GM12878 (cell line): ENCODE results near the gene SPATA9. TPM values are rescaled to one million over a fixed set of nuclear protein-coding genes. Genes with fewer than 3 reads are reported as not detected.

Experiments used
- ATAC-seq: fragments of 200-7000 bp; cut with Tn5 transposase; 3 replicates; pipeline ENCODE4 v1.9.1; 2020; ENCODE audit warnings: mild to moderate bottlenecking, moderate library complexity
- BruUV-seq: library from RNA; stranded (reverse); fragments of 400-500 nt; replicated peaks from 2 replicates; lab custom pipeline; 2021; lab: Mats Ljungman, UMichigan
- CTCF ChIA-PET: fragments of 300-600 bp; sonication (Branson Sonifier 250); formaldehyde crosslinking; extraction: SDS; loops from one replicate; lab custom pipeline; 2021; ENCODE audit warnings: inconsistent platforms; lab: Yijun Ruan, JAX
- POLR2A ChIA-PET: fragments of 350-600 bp; formaldehyde crosslinking; extraction: SDS; loops from one replicate; lab custom pipeline; 2021; ENCODE audit warnings: inconsistent platforms; lab: Charles Lee
- RAD21 ChIA-PET: fragments of 300-600 bp; sonication (Branson Sonifier 250); formaldehyde crosslinking; loops from one replicate; lab custom pipeline; 2023; ENCODE audit warnings: antibody characterized with exemption; ENCODE audit not compliant: unreplicated experiment; lab: Charles Lee
- SMC1A ChIA-PET: fragments of 300-600 bp; sonication (Branson Sonifier 250); formaldehyde crosslinking; loops from one replicate; lab custom pipeline; 2023; ENCODE audit not compliant: unreplicated experiment, uncharacterized antibody; lab: Charles Lee
- DNase-seq: peaks from one replicate; pipeline ENCODE4 v3.0.0-alpha.2; 2011; ENCODE audit warnings: low read depth, low spot score
- FAIRE-seq: peaks from 3 replicates; lab custom pipeline; 2011; peaks lifted over from hg19 to GRCh38; lab: Jason Lieb, UNC
- H2AFZ ChIP-seq: 2 replicates; pipeline ENCODE4 v1.6.0; 2011; ENCODE audit warnings: low read depth, low read length, control low read depth; ENCODE audit not compliant: control insufficient read depth
- H3K27ac ChIP-seq: 2 replicates; pipeline ENCODE4 v1.5.1; 2011; ENCODE audit warnings: control low read depth; ENCODE audit not compliant: control insufficient read depth, insufficient read depth
- H3K27me3 ChIP-seq, 2 experiments: replicated peaks in 1 of 2; 2 replicates each; pipeline versions ENCODE4 v1.6.0 to v1.6.1; 2011; ENCODE audit warnings: low read length in 1 of 2; ENCODE audit not compliant: control insufficient read depth in 2 of 2, insufficient read depth in 2 of 2
- H3K36me3 ChIP-seq, 2 experiments: 2 replicates each; pipeline ENCODE4 v1.5.1; 2011; ENCODE audit warnings: low read length in 1 of 2; ENCODE audit not compliant: control insufficient read depth in 2 of 2, insufficient read depth in 2 of 2
- H3K4me1 ChIP-seq: 2 replicates; pipeline ENCODE4 v1.6.1; 2011; ENCODE audit warnings: mild to moderate bottlenecking, low read length, moderate library complexity, mixed read lengths; ENCODE audit not compliant: control insufficient read depth, insufficient read depth
- H3K4me2 ChIP-seq: 2 replicates; pipeline ENCODE4 v1.6.0; 2011; ENCODE audit warnings: control low read depth; ENCODE audit not compliant: control insufficient read depth, insufficient read depth
- H3K4me3 ChIP-seq: fragments of 200-600 bp; sonication (generic); 2 replicates; pipeline ENCODE4 v1.5.1; 2016
- H3K79me2 ChIP-seq: 2 replicates; pipeline ENCODE4 v1.6.0; 2011; ENCODE audit warnings: low read length; ENCODE audit not compliant: control insufficient read depth, insufficient read depth
- H3K9ac ChIP-seq: 2 replicates; pipeline ENCODE4 v1.8.0; 2011; ENCODE audit warnings: low read length, control low read depth, mixed read lengths; ENCODE audit not compliant: control insufficient read depth, insufficient read depth
- H3K9me3 ChIP-seq: replicated peaks from 3 replicates; pipeline ENCODE4 v1.5.1; 2011; ENCODE audit warnings: mild to moderate bottlenecking, low read length; ENCODE audit not compliant: control insufficient read depth, insufficient read depth
- H4K20me1 ChIP-seq: 2 replicates; pipeline ENCODE4 v1.6.0; 2011; ENCODE audit not compliant: control insufficient read depth, insufficient read depth
- ATF7 ChIP-seq: fragments of 450-650 bp; IDR thresholded peaks from 2 replicates; pipeline ENCODE4 v1.6.1; 2016; ENCODE audit warnings: low read depth, mild to moderate bottlenecking
- BRCA1 ChIP-seq: IDR thresholded peaks from 2 replicates; pipeline ENCODE4 v1.6.1; 2011; ENCODE audit warnings: low read depth, low read length, improper control_type of control experiment
- CEBPB ChIP-seq, 2 experiments: fragments of 150-350 bp in 1 of 2; IDR thresholded peaks; 2 replicates each; pipeline ENCODE4 v1.6.1; 2012 to 2014; ENCODE audit warnings: low read depth in 2 of 2, low read length in 2 of 2, borderline replicate concordance in 1 of 2, inconsistent platforms in 1 of 2
- CHD1 ChIP-seq: IDR thresholded peaks from 2 replicates; pipeline ENCODE4 v1.6.1; 2012; ENCODE audit warnings: low read depth, low read length, improper control_type of control experiment
- CTCF ChIP-seq, 3 experiments: IDR thresholded peaks in 2 of 3; conservative IDR thresholded peaks in 1 of 3; 2 replicates each; pipeline ENCODE4 v1.5.1; 2011; ENCODE audit warnings: low read depth in 3 of 3, low read length in 3 of 3, mild to moderate bottlenecking in 3 of 3, control low read depth in 2 of 3, moderate library complexity in 2 of 3, inconsistent platforms in 1 of 3, mixed read lengths in 1 of 3; ENCODE audit not compliant: control insufficient read depth in 2 of 3, insufficient read depth in 1 of 3; ENCODE audit errors: extremely low read depth in 1 of 3
- EED ChIP-seq: sonication (generic); IDR thresholded peaks from 2 replicates; pipeline ENCODE4 v1.6.1; 2016; ENCODE audit warnings: antibody characterized with exemption, low read depth
- FOXM1 ChIP-seq: IDR thresholded peaks from 2 replicates; pipeline ENCODE4 v1.6.1; 2012; ENCODE audit warnings: low read depth, mild to moderate bottlenecking, inconsistent platforms, low read length, moderate library complexity
- HCFC1 ChIP-seq: fragments of 150-350 bp; IDR thresholded peaks from 2 replicates; pipeline ENCODE4 v1.6.1; 2014; ENCODE audit warnings: low read length
- JUND ChIP-seq: IDR thresholded peaks from 2 replicates; pipeline ENCODE4 v1.6.1; 2012; ENCODE audit warnings: low read depth, mild to moderate bottlenecking, low read length, improper control_type of control experiment, moderate library complexity
- NFYA ChIP-seq: IDR thresholded peaks from 2 replicates; pipeline ENCODE4 v1.6.1; 2011; ENCODE audit warnings: low read depth, mild to moderate bottlenecking, low read length, improper control_type of control experiment, borderline replicate concordance
- NFYB ChIP-seq: IDR thresholded peaks from 2 replicates; pipeline ENCODE4 v1.6.1; 2011; ENCODE audit warnings: low read depth, mild to moderate bottlenecking, low read length, improper control_type of control experiment, moderate library complexity; ENCODE audit not compliant: insufficient read depth
- PAX5 ChIP-seq: IDR thresholded peaks from 2 replicates; pipeline ENCODE4 v1.6.1; 2011; ENCODE audit warnings: low read depth, low read length, borderline replicate concordance
- SMAD1 ChIP-seq: fragments of 450-650 bp; IDR thresholded peaks from 2 replicates; pipeline ENCODE4 v1.6.1; 2018; ENCODE audit warnings: mild to moderate bottlenecking, low read depth; ENCODE audit not compliant: partially characterized antibody
- SREBF2 ChIP-seq: IDR thresholded peaks from 2 replicates; pipeline ENCODE4 v1.6.1; 2012; ENCODE audit warnings: mild to moderate bottlenecking, low read length
- SUZ12 ChIP-seq: fragments of 200-600 bp; sonication (generic); IDR thresholded peaks from one replicate; pipeline ENCODE4 v1.6.1; 2018; ENCODE audit warnings: antibody characterized with exemption, mild to moderate bottlenecking; ENCODE audit not compliant: unreplicated experiment
- ZNF274 ChIP-seq: IDR thresholded peaks from one replicate; pipeline ENCODE4 v1.8.0; 2011; ENCODE audit not compliant: insufficient read length, insufficient read depth
- ZNF687 ChIP-seq: fragments of 450-650 bp; IDR thresholded peaks from 2 replicates; pipeline ENCODE4 v1.6.1; 2017; ENCODE audit warnings: mild to moderate bottlenecking, moderate library complexity
- ZZZ3 ChIP-seq: IDR thresholded peaks from 2 replicates; pipeline ENCODE4 v1.6.1; 2011; ENCODE audit warnings: low read depth; ENCODE audit not compliant: control insufficient read depth, insufficient read length
- WGBS: methylation state at CpG from one replicate; pipeline ENCODE4 v1.1.6; 2016; ENCODE audit warnings: low lambda C conversion rate; ENCODE audit not compliant: insufficient replicate concordance, insufficient coverage; ENCODE audit errors: missing lambda C conversion rate; 5-methylcytosine and 5-hydroxymethylcytosine counted together
- in situ Hi-C: fragments of 300-500 bp; cut with MboI; formaldehyde crosslinking; loops from 9 replicates; pipeline ENCODE4 v1.14.3; 2018; ENCODE audit warnings: mixed read lengths
- intact Hi-C: fragments of 100-400 bp; cut with micrococcal nuclease; formaldehyde crosslinking; loops from one replicate; pipeline ENCODE4 v1.14.2; 2022; ENCODE audit not compliant: unreplicated experiment
- polyA plus RNA-seq, 11 experiments: library from polyadenylated mRNA; depleted of rRNA in 4 of 11; unstranded in 6 of 11; stranded (reverse) in 5 of 11; fragments of >200 nt; fragmentation: Nextera tagmentation in 4 of 11; fragmentation: Illumina TruSeq in 1 of 11; extraction: Ambion mirVana in 4 of 11; extraction: Trizol in 1 of 11; gene quantifications; 1 replicate in 1 of 11; 2 replicates in 10 of 11; pipeline versions ENCODE4 v1.2.1 to v1.2.3, GENCODE V29; 2011 to 2016; ENCODE audit warnings: inconsistent platforms in 2 of 11, missing spikeins in 2 of 11, low read depth in 1 of 11
- total RNA-seq, 4 experiments: library from RNA; depleted of rRNA in 3 of 4; stranded (reverse); fragments of >200 nt in 3 of 4; fragmentation: Illumina TruSeq in 1 of 4; extraction: Trizol in 1 of 4; gene quantifications; 2 replicates each; pipeline versions ENCODE4 v1.2.1 to v1.2.3, GENCODE V29; 2013 to 2021

The SPATA9 gene
- total and polyA plus RNA-seq, 10 of the 15 experiments (the other 5 are each of a cell fraction or from before 2014, with no cell fraction given): 0.11 to 0.49 (median 0.16) TPM; not detected in 1

- peak; percentile 79 for ATAC-seq
- POLR2A ChIA-PET: interaction anchor here (0.6 to 1.0 kb wide), 4 partner anchors 26 to 1078 kb away, joined by 4 to 6 read pairs (median 5); partner anchors contain the start of gene RFESD
- 5% methylated on average over 75 of the region's 85 CpGs for WGBS
- peaks cover 19% of the 10 kb centered on the region for H3K4me1 ChIP-seq
- FAIRE-seq: no peak
- no peaks in the 10 kb centered on the region for H3K9me3 ChIP-seq
- in situ Hi-C loops: no loop called here
- CTCF ChIA-PET: no interaction called here
- peaks cover 3% of the 10 kb centered on the region; the same call in 1 of the 2 replicates for H3K79me2 ChIP-seq
- H4K20me1 ChIP-seq: no peaks in the 10 kb centered on the region
- intact Hi-C loops: no loop called here
- H3K4me2 ChIP-seq: peak within 1 kb of the TSS; percentile 95
- RAD21 ChIA-PET: no interaction called here
- peak within 1 kb of the TSS; percentile 65 for H3K9ac ChIP-seq
- DNase-seq: no peak
- peaks cover 0 to 2% of the 10 kb centered on the region in 2 experiments; a peak in 1 of 4 replicates for H3K27me3 ChIP-seq
- peak within 1 kb of the TSS; percentile 79 for H3K4me3 ChIP-seq
- H3K27ac ChIP-seq: peak within 1 kb of the TSS; percentile 21; the same call in 1 of the 2 replicates
- SMC1A ChIA-PET: interaction anchor here (0.9 kb wide), 1 partner anchor 22 kb away, joined by 3 read pairs; no protein-coding TSS in a partner anchor
- H2AFZ ChIP-seq: peak within 1 kb of the TSS; percentile 89
- H3K36me3 ChIP-seq: no peaks in the 10 kb centered on the region
- BruUV-seq: TSS peak; percentile 32
- TF ChIP-seq JUND (no peak), EED (no peak), SUZ12 (no peak), CTCF (IDR thresholded peaks at IDR 0.05 in 2 of 3, conservative IDR thresholded peaks at IDR 0.05 in 1 of 3; ENCODE audit: control insufficient read depth in 2 of 3, extremely low read depth in 1 of 3, insufficient read depth in 1 of 3, low read depth in 3 of 3, low read length in 3 of 3) (0 out of 6 replicates have a peak, but pooled peaks of 2 of the 3 experiments have one; percentile 7 to 14), CEBPB (IDR thresholded peaks at IDR 0.05; ENCODE audit: borderline replicate concordance in 1 of 2, low read depth in 2 of 2, low read length in 2 of 2) (no peak), PAX5 (no peak), ZZZ3 (no peak), SMAD1 (no peak), HCFC1 (no peak), NFYB (no peak), ZNF687 (peak; percentile 89), SREBF2 (no peak), NFYA (no peak), BRCA1 (no peak), ATF7 (no peak), CHD1 (no peak), FOXM1 (no peak), ZNF274 (no peak)
Measured at GRCh38 chr5:95620030-95620869, 62.5 kb downstream of the SPATA9 start, which contains the start of gene GPR150. Gene GPR150, plus strand, starts transcription at chr5:95620087. Its CDS starts 189 bp downstream, at chr5:95620276.
